Tibial artery (tissue), 4 donors: ENCODE data around the gene CLEC9A.

Experiments
- DNase-seq, 2 donors: peaks; one replicate each; pipeline ENCODE4 v3.0.0-alpha.2; 2019
- H3K27ac ChIP-seq, 2 donors: fragments of 200-600 bp; sonication (generic) in 1 of 2; 1 replicate in 1 of 2; 2 replicates in 1 of 2; pipeline ENCODE4 v1.5.1; 2018 to 2019; ENCODE audit warnings: mild to moderate bottlenecking in 1 of 2
- H3K27me3 ChIP-seq, 2 donors: fragments of 200-600 bp; sonication (generic) in 1 of 2; one replicate each; pipeline versions ENCODE4 v1.5.1 to v1.6.0; 2016 to 2019
- H3K36me3 ChIP-seq, 3 donors: fragments of 200-600 bp; sonication (generic) in 2 of 3; one replicate each; pipeline ENCODE4 v1.5.1; 2016 to 2019; ENCODE audit warnings: mild to moderate bottlenecking in 2 of 3
- H3K4me1 ChIP-seq, 4 donors: fragments of 200-600 bp; sonication (generic) in 2 of 4; 1 replicate in 3 of 4; 2 replicates in 1 of 4; pipeline ENCODE4 v1.5.1; 2016 to 2019
- H3K4me3 ChIP-seq, 2 donors: fragments of 200-600 bp; sonication (generic) in 1 of 2; 1 replicate in 1 of 2; 2 replicates in 1 of 2; pipeline ENCODE4 v1.5.1; 2018 to 2019; ENCODE audit warnings: mild to moderate bottlenecking in 2 of 2
- H3K9me3 ChIP-seq, 3 donors: fragments of 200-600 bp; sonication (generic) in 1 of 3; one replicate each; pipeline ENCODE4 v1.5.1; 2016 to 2019
- intact Hi-C: fragments of 100-400 bp; cut with DNase I; formaldehyde crosslinking; loops from one replicate; pipeline ENCODE4 v1.15.0; 2023; ENCODE audit warnings: low total_unique reads
- TF ChIP-seq, protein P1 (sequence below), 2 experiments: fragments of 200-600 bp in 1 of 2; fragments of 450-650 bp in 1 of 2; IDR thresholded peaks; one replicate each; pipeline ENCODE4 v1.5.1; 2017 to 2019; ENCODE audit warnings: antibody characterized with exemption in 2 of 2, mild to moderate bottlenecking in 1 of 2, moderate library complexity in 1 of 2

The CLEC9A gene

DNA sequence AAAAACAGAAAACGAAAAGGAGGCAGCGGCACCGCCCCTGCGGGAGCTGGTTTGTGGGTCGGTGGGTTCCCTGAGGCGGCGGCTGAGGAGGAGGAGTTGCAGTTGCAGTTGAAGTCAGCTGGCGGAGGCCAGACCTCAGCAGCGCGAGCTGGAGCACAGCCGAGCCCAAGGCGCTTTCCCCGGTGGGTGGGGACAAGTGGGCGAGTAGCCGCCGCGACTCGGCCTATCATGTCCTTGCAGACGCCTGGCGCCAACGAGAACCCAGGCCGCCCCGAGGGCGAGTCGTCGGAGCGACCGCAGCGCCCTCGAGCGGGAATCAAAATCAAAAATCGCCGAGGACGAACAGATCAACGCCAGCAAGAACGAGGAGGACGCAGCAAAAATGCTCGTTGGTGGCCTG, 81.0 kb downstream of the CLEC9A start:
- Histone ChIP-seq H3K36me3 (no peaks in the 10 kb centered on the region), H3K27ac (no peak overlapping the region), H3K9me3 (no peaks in the 10 kb centered on the region), H3K4me1 (no peaks in the 10 kb centered on the region), H3K4me3 (no peak overlapping the region), H3K27me3 (no peaks in the 10 kb centered on the region)
- DNase-seq = no peak
- intact Hi-C loops = no loop called here
- TF ChIP-seq, protein P1, sequence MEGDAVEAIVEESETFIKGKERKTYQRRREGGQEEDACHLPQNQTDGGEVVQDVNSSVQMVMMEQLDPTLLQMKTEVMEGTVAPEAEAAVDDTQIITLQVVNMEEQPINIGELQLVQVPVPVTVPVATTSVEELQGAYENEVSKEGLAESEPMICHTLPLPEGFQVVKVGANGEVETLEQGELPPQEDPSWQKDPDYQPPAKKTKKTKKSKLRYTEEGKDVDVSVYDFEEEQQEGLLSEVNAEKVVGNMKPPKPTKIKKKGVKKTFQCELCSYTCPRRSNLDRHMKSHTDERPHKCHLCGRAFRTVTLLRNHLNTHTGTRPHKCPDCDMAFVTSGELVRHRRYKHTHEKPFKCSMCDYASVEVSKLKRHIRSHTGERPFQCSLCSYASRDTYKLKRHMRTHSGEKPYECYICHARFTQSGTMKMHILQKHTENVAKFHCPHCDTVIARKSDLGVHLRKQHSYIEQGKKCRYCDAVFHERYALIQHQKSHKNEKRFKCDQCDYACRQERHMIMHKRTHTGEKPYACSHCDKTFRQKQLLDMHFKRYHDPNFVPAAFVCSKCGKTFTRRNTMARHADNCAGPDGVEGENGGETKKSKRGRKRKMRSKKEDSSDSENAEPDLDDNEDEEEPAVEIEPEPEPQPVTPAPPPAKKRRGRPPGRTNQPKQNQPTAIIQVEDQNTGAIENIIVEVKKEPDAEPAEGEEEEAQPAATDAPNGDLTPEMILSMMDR (IDR thresholded peaks at IDR 0.05) = no peak

DNA sequence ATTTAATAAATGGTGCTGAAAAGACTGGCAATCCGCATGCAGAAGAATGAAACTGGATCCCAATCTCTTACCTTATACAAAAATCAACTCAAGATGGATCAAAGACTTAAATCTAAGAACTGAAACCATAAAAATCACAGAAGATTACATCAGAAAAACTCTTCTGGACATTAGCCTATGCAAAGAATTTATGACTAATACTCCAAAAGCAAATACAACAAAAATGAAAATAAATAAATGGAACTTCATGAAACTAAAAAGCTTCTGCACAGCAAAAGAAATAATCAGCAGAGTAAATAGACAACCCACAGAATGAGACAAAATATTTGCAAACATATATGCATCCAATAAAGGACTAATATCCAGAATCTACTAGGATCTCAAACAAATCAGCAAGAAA, 82.6 kb downstream of the CLEC9A start:
- no peak overlapping the region for H3K4me3 ChIP-seq
- TF ChIP-seq, protein P1 (IDR thresholded peaks at IDR 0.05) = no peak
- H3K27ac ChIP-seq = no peak overlapping the region
- H3K27me3 ChIP-seq = no peaks in the 10 kb centered on the region
- H3K9me3 ChIP-seq = no peaks in the 10 kb centered on the region
- no peak for DNase-seq
- no peaks in the 10 kb centered on the region for H3K36me3 ChIP-seq
- no peaks in the 10 kb centered on the region for H3K4me1 ChIP-seq
- intact Hi-C loops = no loop called here

DNA sequence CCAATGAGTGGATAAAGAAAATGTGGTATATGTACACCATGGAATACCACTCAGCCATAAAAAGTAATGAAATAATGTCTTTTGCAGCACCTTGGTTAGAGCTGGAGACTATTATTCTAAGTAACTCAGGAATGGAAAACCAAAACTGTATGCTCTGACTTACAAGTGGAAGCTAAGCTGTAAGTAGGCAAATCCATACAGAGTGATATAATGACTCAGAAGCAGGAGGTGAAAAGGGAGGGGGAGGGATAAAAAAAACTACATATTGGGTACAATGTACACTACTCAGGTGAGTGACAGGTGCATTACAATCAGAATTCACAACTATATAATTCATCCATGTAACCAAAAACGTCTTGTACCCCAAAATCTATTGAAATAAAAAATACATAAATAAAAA, 83.4 kb downstream of the CLEC9A start:
- no peak overlapping the region for H3K4me3 ChIP-seq
- intact Hi-C loops = no loop called here
- no peaks in the 10 kb centered on the region for H3K36me3 ChIP-seq
- H3K27ac ChIP-seq = no peak overlapping the region
- H3K9me3 ChIP-seq = no peaks in the 10 kb centered on the region
- TF ChIP-seq, protein P1 (IDR thresholded peaks at IDR 0.05) = no peak
- no peaks in the 10 kb centered on the region for H3K27me3 ChIP-seq
- no peaks in the 10 kb centered on the region for H3K4me1 ChIP-seq
- no peak for DNase-seq

DNA sequence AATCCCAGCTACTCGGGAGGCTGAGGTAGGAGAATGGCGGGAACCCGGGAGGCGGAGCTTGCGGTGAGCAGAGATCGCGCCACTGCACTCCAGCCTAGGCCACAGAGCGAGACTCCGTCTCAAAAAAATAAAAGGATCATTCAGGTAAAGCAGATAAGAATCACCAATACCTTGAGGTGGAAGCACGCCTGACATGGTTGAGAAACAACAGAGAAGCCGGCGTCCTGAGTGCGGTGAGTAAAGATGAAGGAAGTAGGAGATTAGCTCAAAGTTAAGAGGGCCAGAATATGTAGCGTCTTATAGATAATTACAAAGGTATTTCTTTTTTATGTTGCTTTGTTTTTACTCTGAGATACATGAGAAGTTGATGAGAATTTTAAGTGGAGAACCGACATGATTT, 84.8 kb downstream of the CLEC9A start:
- no peak overlapping the region for H3K27ac ChIP-seq
- no peak for DNase-seq
- intact Hi-C loops = no loop called here
- no peak overlapping the region for H3K4me3 ChIP-seq
- H3K4me1 ChIP-seq = no peaks in the 10 kb centered on the region
- no peaks in the 10 kb centered on the region for H3K27me3 ChIP-seq
- no peaks in the 10 kb centered on the region for H3K9me3 ChIP-seq
- TF ChIP-seq, protein P1 (IDR thresholded peaks at IDR 0.05) = no peak
- no peaks in the 10 kb centered on the region for H3K36me3 ChIP-seq
